Left lung (tissue), 10 donors: ENCODE data around the gene C16orf87. TPM values are rescaled to one million over a fixed set of nuclear protein-coding genes. Genes with fewer than 3 reads are reported as not detected.

Experiments used
- ATAC-seq: fragments of 200-7000 bp; cut with Tn5 transposase; one replicate; pipeline ENCODE4 v1.9.1; 2020; ENCODE audit warnings: moderate library complexity
- DNase-seq, 4 donors: peaks; one replicate each; pipeline ENCODE4 v3.0.0-alpha.2; 2013 to 2020
- H3K27ac ChIP-seq, 2 donors: fragments of 200-600 bp; sonication (generic) in 1 of 2; one replicate each; pipeline versions ENCODE4 v1.5.0 to v1.8.0; 2020 to 2021
- H3K27me3 ChIP-seq, 2 donors: fragments of 200-600 bp; sonication (generic) in 1 of 2; one replicate each; pipeline versions ENCODE4 v1.5.0 to v1.8.0; 2020 to 2021
- H3K36me3 ChIP-seq, 2 donors: fragments of 200-600 bp; sonication (generic) in 1 of 2; one replicate each; pipeline versions ENCODE4 v1.5.0 to v1.8.0; 2020 to 2021
- H3K4me1 ChIP-seq, 2 donors: fragments of 200-600 bp; one replicate each; pipeline ENCODE4 v1.8.0; 2021
- H3K4me3 ChIP-seq, 2 donors: fragments of 200-600 bp; sonication (generic) in 1 of 2; one replicate each; pipeline versions ENCODE4 v1.5.0 to v1.8.0; 2020 to 2021; ENCODE audit warnings: mild to moderate bottlenecking in 1 of 2
- H3K9me3 ChIP-seq, 2 donors: fragments of 200-600 bp; sonication (generic) in 1 of 2; one replicate each; pipeline versions ENCODE4 v1.5.0 to v1.8.0; 2020 to 2021
- CTCF ChIP-seq, 2 donors: fragments of 200-600 bp; sonication (generic) in 1 of 2; IDR thresholded peaks; one replicate each; pipeline versions ENCODE4 v1.5.0 to v1.8.0; 2021; ENCODE audit warnings: antibody characterized with exemption in 2 of 2
- intact Hi-C, 2 donors: fragments of 100-400 bp; cut with DNase I; formaldehyde crosslinking; loops; one replicate each; pipeline versions ENCODE4 v1.11.2 to v1.14.2; 2022
- polyA plus RNA-seq, 6 donors: library from polyadenylated mRNA; unstranded; fragments of 120-200 nt; gene quantifications; one replicate each; pipeline ENCODE4 v1.2.1, GENCODE V29; 2013; ENCODE audit not compliant: insufficient read length in 6 of 6
- total RNA-seq, 2 donors: library from RNA; stranded (reverse); fragmentation: NEBNext Ultra II Directional; extraction: Animal tissue kit (Norgen Biotek cat#: 25700); gene quantifications; one replicate each; pipeline ENCODE4 v1.2.1, GENCODE V29; 2021
- donor health status: DM: no; HTN: yes; CAD: no.
- donor health status: DM: no; HTN: no; CAD: no.

The C16orf87 gene
- total and polyA plus RNA-seq, 8 donors = 6.2 to 23.2 (median 21.4) TPM

GRCh38 chr16:46850619-46851555 lies 19.9 kb upstream of the C16orf87 start:
- Histone ChIP-seq H3K27ac (no peak overlapping the region), H3K4me1 (no peaks in the 10 kb centered on the region), H3K36me3 (no peaks in the 10 kb centered on the region), H3K9me3 (no peaks in the 10 kb centered on the region), H3K27me3 (peaks cover 0 to 4% of the 10 kb centered on the region in 2 donors), H3K4me3 (no peak overlapping the region)
- ATAC-seq (no peak), DNase-seq (no peak)
- intact Hi-C loops = loop anchor here (5.0 to 10.0 kb wide), 2 partner anchors 56 to 64 kb away; no protein-coding TSS in a partner anchor
- TF ChIP-seq CTCF (IDR thresholded peaks at IDR 0.05) = no peak

- ATAC-seq (no peak), DNase-seq (no peak)
- Histone ChIP-seq H3K4me3 (no peak overlapping the region), H3K27me3 (peaks cover 5 to 22% of the 10 kb centered on the region in 2 donors), H3K27ac (no peak overlapping the region), H3K4me1 (peaks cover 0 to 3% of the 10 kb centered on the region in 2 donors), H3K9me3 (no peaks in the 10 kb centered on the region), H3K36me3 (no peaks in the 10 kb centered on the region)
- intact Hi-C loops = no loop called here
- no peak for TF ChIP-seq CTCF (IDR thresholded peaks at IDR 0.05)
Observed at GRCh38 chr16:46848768-46849764, 18.1 kb upstream of the C16orf87 start.

GRCh38 chr16:46845952-46846351 lies 15.0 kb upstream of the C16orf87 start:
- Histone ChIP-seq H3K36me3 (no peaks in the 10 kb centered on the region), H3K4me3 (no peak overlapping the region), H3K27me3 (peaks cover 7 to 28% of the 10 kb centered on the region in 2 donors), H3K27ac (no peak overlapping the region), H3K4me1 (peaks cover 0 to 3% of the 10 kb centered on the region in 2 donors), H3K9me3 (peaks cover 0 to 4% of the 10 kb centered on the region in 2 donors)
- DNase-seq = no peak
- no peak for TF ChIP-seq CTCF (IDR thresholded peaks at IDR 0.05)
- ATAC-seq = no peak
- intact Hi-C loops = no loop called here

GRCh38 chr16:46844771-46845170 lies 13.8 kb upstream of the C16orf87 start:
- no peak overlapping the region for H3K27ac ChIP-seq
- no peaks in the 10 kb centered on the region for H3K36me3 ChIP-seq
- intact Hi-C loops = no loop called here
- peaks cover 0 to 4% of the 10 kb centered on the region in 2 donors for H3K9me3 ChIP-seq
- TF ChIP-seq CTCF (IDR thresholded peaks at IDR 0.05) = no peak
- DNase-seq (no peak), ATAC-seq (no peak)
- H3K27me3 ChIP-seq = peaks cover 7 to 28% of the 10 kb centered on the region in 2 donors
- peaks cover 0 to 3% of the 10 kb centered on the region in 2 donors for H3K4me1 ChIP-seq
- no peak overlapping the region for H3K4me3 ChIP-seq
